CD4-positive, alpha-beta memory T cell (primary cell): ENCODE results near the gene SYT15. TPM values are rescaled to one million over a fixed set of nuclear protein-coding genes. Genes with fewer than 3 reads are reported as not detected.
"Not testable (repeated sequence)": the region's sequence is repeated elsewhere in the genome, so short reads cannot be mapped to it uniquely, and the experiment has no call there.

Source experiments
- CTCF ChIA-PET: fragments of 350-600 bp; sonication (Branson Sonifier 250); formaldehyde crosslinking; loops from one replicate; lab custom pipeline; 2021; ENCODE audit warnings: inconsistent platforms; ENCODE audit not compliant: partially characterized antibody; lab: Charles Lee
- POLR2A ChIA-PET: fragments of 350-600 bp; sonication (Branson Sonifier 250); formaldehyde crosslinking; loops from one replicate; lab custom pipeline; 2021; ENCODE audit not compliant: partially characterized antibody; lab: Charles Lee
- DNase-seq, 5 donors: peaks; one replicate each; pipeline versions ENCODE4 v3.0.0 to v3.0.0-alpha.2; 2020 to 2022; ENCODE audit warnings: mixed read lengths in 1 of 5
- H3K27ac ChIP-seq: one replicate; pipeline ENCODE4 v1.7.0; 2013; ENCODE audit warnings: low read depth, low read length
- H3K27me3 ChIP-seq: 2 replicates; pipeline ENCODE4 v1.7.0; 2013; ENCODE audit warnings: mild to moderate bottlenecking, low read length, moderate library complexity; ENCODE audit not compliant: insufficient read depth
- H3K36me3 ChIP-seq: 2 replicates; pipeline ENCODE4 v1.7.0; 2013; ENCODE audit warnings: mild to moderate bottlenecking, low read length, moderate library complexity; ENCODE audit not compliant: insufficient read depth
- H3K4me1 ChIP-seq: 2 replicates; pipeline ENCODE4 v1.7.0; 2013; ENCODE audit warnings: mild to moderate bottlenecking, low read length, moderate library complexity; ENCODE audit not compliant: insufficient read depth
- H3K4me3 ChIP-seq, 2 donors: one replicate each; pipeline ENCODE4 v1.7.0; 2013; ENCODE audit warnings: low read length in 2 of 2, mild to moderate bottlenecking in 1 of 2
- H3K9me3 ChIP-seq, 2 donors: one replicate each; pipeline ENCODE4 v1.7.0; 2013; ENCODE audit warnings: low read length in 2 of 2, control low read depth in 1 of 2; ENCODE audit not compliant: control insufficient read depth in 1 of 2
- H3K27ac Mint-ChIP-seq, 7 donors: one replicate each; pipeline ENCODE4 v1.8.0; 2020 to 2021; ENCODE audit warnings: mixed read lengths in 7 of 7, mild to moderate bottlenecking in 6 of 7, inconsistent platforms in 3 of 7, moderate library complexity in 3 of 7
- H3K27me3 Mint-ChIP-seq, 2 donors: one replicate each; pipeline ENCODE4 v1.8.0; 2020 to 2021; ENCODE audit warnings: mixed read lengths in 2 of 2
- H3K36me3 Mint-ChIP-seq, 2 donors: one replicate each; pipeline ENCODE4 v1.8.0; 2020 to 2021; ENCODE audit warnings: mixed read lengths in 2 of 2, inconsistent platforms in 1 of 2, mild to moderate bottlenecking in 1 of 2
- H3K4me1 Mint-ChIP-seq, 4 donors: one replicate each; pipeline ENCODE4 v1.8.0; 2020 to 2021; ENCODE audit warnings: mixed read lengths in 4 of 4, mild to moderate bottlenecking in 1 of 4
- H3K4me3 Mint-ChIP-seq, 8 donors: one replicate each; pipeline ENCODE4 v1.8.0; 2020 to 2021; ENCODE audit warnings: mixed read lengths in 8 of 8, mild to moderate bottlenecking in 7 of 8, moderate library complexity in 6 of 8, inconsistent platforms in 3 of 8
- H3K9me3 Mint-ChIP-seq, 8 donors: one replicate each; pipeline ENCODE4 v1.8.0; 2020 to 2021; ENCODE audit warnings: mixed read lengths in 8 of 8, mild to moderate bottlenecking in 5 of 8, inconsistent platforms in 3 of 8, moderate library complexity in 1 of 8
- intact Hi-C: fragments of 100-400 bp; cut with micrococcal nuclease; formaldehyde crosslinking; loops from one replicate; pipeline ENCODE4 v1.15.1; 2023
- polyA plus RNA-seq, 2 donors: library from polyadenylated mRNA; unstranded; fragments of 300-500 nt; fragmentation: Illumina TruSeq; gene quantifications; one replicate each; pipeline ENCODE4 v1.2.3, GENCODE V29; 2021
- total RNA-seq, 2 experiments: library from RNA; stranded (reverse); gene quantifications; one replicate each; pipeline ENCODE4 v1.2.3, GENCODE V29; 2021

SYT15 gene
- total and polyA plus RNA-seq, 4 experiments from 2014 or later, result 0.10 to 1.7 (median 0.55) TPM

- H3K4me3 Mint-ChIP-seq, POLR2A ChIA-PET, H3K27me3 ChIP-seq, H3K4me3 ChIP-seq, CTCF ChIA-PET, H3K27me3 Mint-ChIP-seq, H3K27ac Mint-ChIP-seq, H3K36me3 ChIP-seq, intact Hi-C loops, H3K4me1 ChIP-seq, H3K9me3 Mint-ChIP-seq, H3K36me3 Mint-ChIP-seq, H3K27ac ChIP-seq, DNase-seq, H3K4me1 Mint-ChIP-seq, H3K9me3 ChIP-seq: not testable (repeated sequence)
Observed at GRCh38 chr10:46615540-46615939, 36.6 kb downstream of the SYT15 start.

GRCh38 chr10:46616227-46616626 lies 37.3 kb downstream of the SYT15 start:
- H3K27ac ChIP-seq, H3K27me3 ChIP-seq, H3K4me3 Mint-ChIP-seq, CTCF ChIA-PET, H3K4me1 Mint-ChIP-seq, H3K36me3 Mint-ChIP-seq, H3K36me3 ChIP-seq, H3K27ac Mint-ChIP-seq, DNase-seq, H3K4me1 ChIP-seq, H3K9me3 Mint-ChIP-seq, intact Hi-C loops, H3K4me3 ChIP-seq, POLR2A ChIA-PET, H3K9me3 ChIP-seq, H3K27me3 Mint-ChIP-seq: not testable (repeated sequence)

- H3K36me3 Mint-ChIP-seq, H3K27me3 Mint-ChIP-seq: not testable (repeated sequence)
Observed at GRCh38 chr10:46617134-46617533, 38.2 kb downstream of the SYT15 start.

GRCh38 chr10:46617913-46618312 lies 39.0 kb downstream of the SYT15 start:
- H3K27ac Mint-ChIP-seq, H3K36me3 ChIP-seq, H3K9me3 Mint-ChIP-seq, H3K27me3 Mint-ChIP-seq, H3K4me3 ChIP-seq, H3K4me1 ChIP-seq, CTCF ChIA-PET, H3K9me3 ChIP-seq, H3K4me3 Mint-ChIP-seq, H3K36me3 Mint-ChIP-seq, H3K4me1 Mint-ChIP-seq, DNase-seq, POLR2A ChIA-PET, H3K27me3 ChIP-seq, intact Hi-C loops, H3K27ac ChIP-seq: not testable (repeated sequence)

More at GRCh38 chr10:46617134-46617533, 38.2 kb downstream of the SYT15 start:
- H3K4me1 Mint-ChIP-seq, H3K27me3 ChIP-seq, H3K4me3 ChIP-seq, CTCF ChIA-PET, H3K4me3 Mint-ChIP-seq, H3K36me3 ChIP-seq, H3K27ac Mint-ChIP-seq, H3K9me3 Mint-ChIP-seq, DNase-seq, intact Hi-C loops, H3K4me1 ChIP-seq, H3K27ac ChIP-seq, POLR2A ChIA-PET, H3K9me3 ChIP-seq: not testable (repeated sequence)

GRCh38 chr10:46623899-46624654 lies 45.1 kb downstream of the SYT15 start:
- DNase-seq, H3K27ac ChIP-seq, H3K4me1 ChIP-seq, H3K27ac Mint-ChIP-seq, H3K4me3 Mint-ChIP-seq, H3K27me3 Mint-ChIP-seq, POLR2A ChIA-PET, H3K36me3 ChIP-seq, H3K4me1 Mint-ChIP-seq, H3K36me3 Mint-ChIP-seq, H3K27me3 ChIP-seq, H3K9me3 Mint-ChIP-seq, intact Hi-C loops, H3K4me3 ChIP-seq, CTCF ChIA-PET, H3K9me3 ChIP-seq: not testable (repeated sequence)

- POLR2A ChIA-PET, H3K27me3 Mint-ChIP-seq, intact Hi-C loops, H3K4me1 Mint-ChIP-seq, H3K4me3 Mint-ChIP-seq, H3K36me3 Mint-ChIP-seq, DNase-seq, H3K27ac Mint-ChIP-seq, CTCF ChIA-PET, H3K9me3 ChIP-seq, H3K4me3 ChIP-seq, H3K36me3 ChIP-seq, H3K27me3 ChIP-seq, H3K9me3 Mint-ChIP-seq, H3K4me1 ChIP-seq, H3K27ac ChIP-seq: not testable (repeated sequence)
Observed at GRCh38 chr10:46629805-46630204, 50.9 kb downstream of the SYT15 start.

GRCh38 chr10:46630816-46631215 lies 51.9 kb downstream of the SYT15 start:
- DNase-seq, H3K27me3 ChIP-seq, H3K9me3 ChIP-seq, H3K9me3 Mint-ChIP-seq, H3K4me1 Mint-ChIP-seq, POLR2A ChIA-PET, H3K27ac ChIP-seq, H3K27ac Mint-ChIP-seq, H3K36me3 ChIP-seq, H3K27me3 Mint-ChIP-seq, H3K4me1 ChIP-seq, intact Hi-C loops, H3K4me3 ChIP-seq, H3K4me3 Mint-ChIP-seq, CTCF ChIA-PET, H3K36me3 Mint-ChIP-seq: not testable (repeated sequence)

- H3K36me3 Mint-ChIP-seq, intact Hi-C loops, H3K27ac Mint-ChIP-seq, H3K9me3 Mint-ChIP-seq, H3K4me3 Mint-ChIP-seq, POLR2A ChIA-PET, CTCF ChIA-PET, H3K27ac ChIP-seq, H3K27me3 ChIP-seq, H3K4me3 ChIP-seq, H3K27me3 Mint-ChIP-seq, H3K4me1 Mint-ChIP-seq, H3K36me3 ChIP-seq, H3K9me3 ChIP-seq, H3K4me1 ChIP-seq, DNase-seq: not testable (repeated sequence)
Observed at GRCh38 chr10:46631683-46632082, 52.8 kb downstream of the SYT15 start.
